ENCODE data around the gene ERO1B.

DNA sequence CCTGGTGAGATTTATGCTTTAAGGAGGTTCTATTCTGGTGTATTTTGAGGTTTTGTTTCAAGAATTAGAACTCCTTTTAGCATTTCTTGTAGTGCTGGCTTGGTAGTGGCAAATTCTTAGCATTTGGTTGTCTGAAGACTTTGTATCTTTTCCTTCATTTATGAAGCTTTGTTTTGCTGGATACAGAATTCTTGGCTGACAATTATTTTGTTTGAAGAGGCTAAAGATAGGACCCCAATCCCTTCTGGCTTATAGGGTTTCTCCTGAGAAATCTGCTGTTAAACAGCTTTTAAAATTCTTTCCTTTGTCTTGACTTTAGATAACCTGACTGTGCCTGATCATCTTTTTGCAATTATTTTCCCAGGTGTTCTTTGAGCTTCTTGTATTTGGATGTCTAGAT lies 80.8 kb downstream of the ERO1B start:
- TF ChIP-seq, protein P1, sequence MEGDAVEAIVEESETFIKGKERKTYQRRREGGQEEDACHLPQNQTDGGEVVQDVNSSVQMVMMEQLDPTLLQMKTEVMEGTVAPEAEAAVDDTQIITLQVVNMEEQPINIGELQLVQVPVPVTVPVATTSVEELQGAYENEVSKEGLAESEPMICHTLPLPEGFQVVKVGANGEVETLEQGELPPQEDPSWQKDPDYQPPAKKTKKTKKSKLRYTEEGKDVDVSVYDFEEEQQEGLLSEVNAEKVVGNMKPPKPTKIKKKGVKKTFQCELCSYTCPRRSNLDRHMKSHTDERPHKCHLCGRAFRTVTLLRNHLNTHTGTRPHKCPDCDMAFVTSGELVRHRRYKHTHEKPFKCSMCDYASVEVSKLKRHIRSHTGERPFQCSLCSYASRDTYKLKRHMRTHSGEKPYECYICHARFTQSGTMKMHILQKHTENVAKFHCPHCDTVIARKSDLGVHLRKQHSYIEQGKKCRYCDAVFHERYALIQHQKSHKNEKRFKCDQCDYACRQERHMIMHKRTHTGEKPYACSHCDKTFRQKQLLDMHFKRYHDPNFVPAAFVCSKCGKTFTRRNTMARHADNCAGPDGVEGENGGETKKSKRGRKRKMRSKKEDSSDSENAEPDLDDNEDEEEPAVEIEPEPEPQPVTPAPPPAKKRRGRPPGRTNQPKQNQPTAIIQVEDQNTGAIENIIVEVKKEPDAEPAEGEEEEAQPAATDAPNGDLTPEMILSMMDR (conservative IDR thresholded peaks at IDR 0.05; ENCODE audit: low read length): no peak
- TF ChIP-seq EZH2phosphoT487 (IDR thresholded peaks at IDR 0.05; ENCODE audit: borderline replicate concordance, low read depth, low read length): no peak

Measured in OCI-LY7 (cell line).